ELR (cell line): ENCODE data around the gene CERS6.
"Not testable (repeated sequence)": the region's sequence is repeated elsewhere in the genome, so short reads cannot be mapped to it uniquely, and the experiment has no call there.

ENCODE experiments used
- DNase-seq: peaks from one replicate; pipeline ENCODE4 v3.0.0-alpha.2; 2015; ENCODE audit warnings: low read depth

The CERS6 gene

GRCh38 chr2:168773719-168774521 is 317.8 kb downstream of the CERS6 start:
- DNase-seq, result peak; percentile 84

DNA sequence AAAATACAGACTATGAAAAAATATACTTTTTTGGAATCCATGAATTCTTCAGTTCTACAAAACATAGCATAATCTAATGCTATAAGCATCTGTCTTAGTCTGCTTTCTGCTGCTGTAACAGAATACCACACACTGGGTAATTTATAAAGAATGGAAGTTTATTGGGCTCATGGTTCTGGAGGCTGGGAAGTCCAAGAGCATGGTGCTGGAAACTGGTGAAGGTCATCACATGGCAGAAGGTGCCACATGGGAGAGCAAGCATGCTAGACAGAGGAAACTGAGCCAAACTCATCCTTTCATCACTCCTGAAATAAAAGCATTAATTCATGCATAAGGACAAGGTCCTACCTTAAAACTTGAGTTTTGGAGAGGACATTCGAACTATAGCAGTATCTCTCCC is 319.8 kb downstream of the CERS6 start:
- DNase-seq, result no peak

DNA sequence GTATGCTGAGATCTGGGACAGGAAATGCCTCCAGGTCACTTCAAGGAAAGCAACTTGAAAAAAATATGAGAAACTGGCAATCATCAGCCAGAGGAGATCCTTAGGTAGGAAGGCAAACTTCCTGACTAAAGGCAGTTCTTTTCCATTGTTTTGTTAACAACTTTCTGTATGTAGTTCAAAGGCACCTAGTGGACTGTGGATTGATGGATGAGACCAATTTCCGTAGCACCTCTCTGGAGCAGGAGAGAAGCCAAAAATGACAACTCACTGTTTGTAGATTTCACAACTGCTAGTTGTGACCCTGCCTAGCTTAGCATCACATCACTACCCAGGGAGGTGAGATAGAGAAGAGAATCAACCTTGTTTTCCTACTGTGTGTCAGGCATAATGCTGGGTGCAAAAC is 324.6 kb downstream of the CERS6 start:
- no peak for DNase-seq

- no peak for DNase-seq
Measured at GRCh38 chr2:168781191-168781817, 325.2 kb downstream of the CERS6 start.

GRCh38 chr2:168782271-168782670 is 326.2 kb downstream of the CERS6 start:
- DNase-seq, result no peak

DNA sequence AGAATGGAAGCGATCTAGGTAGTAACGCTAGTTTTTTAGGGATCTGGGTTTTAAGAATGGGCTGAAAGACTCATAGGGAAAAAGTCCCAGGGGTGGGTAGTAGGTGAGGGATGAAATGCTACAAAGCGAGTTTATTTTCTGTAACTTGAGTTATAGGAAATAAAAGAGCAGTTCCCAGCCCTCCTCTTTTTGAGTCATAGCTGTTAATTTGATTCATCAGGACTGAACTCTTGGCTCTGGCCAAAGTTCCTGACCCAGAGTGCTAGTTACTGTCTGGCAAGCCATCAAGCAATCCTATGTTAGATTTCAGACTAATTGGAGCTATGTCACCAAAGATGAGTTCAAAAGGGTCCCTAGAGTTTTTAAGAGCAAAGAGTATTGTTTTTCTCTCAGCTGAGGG is 328.9 kb downstream of the CERS6 start:
- DNase-seq, result no peak

- DNase-seq, result no peak
Measured at GRCh38 chr2:168787098-168787781, 331.2 kb downstream of the CERS6 start.

- DNase-seq, result no peak
Measured at GRCh38 chr2:168787782-168788376, 331.8 kb downstream of the CERS6 start.

DNA sequence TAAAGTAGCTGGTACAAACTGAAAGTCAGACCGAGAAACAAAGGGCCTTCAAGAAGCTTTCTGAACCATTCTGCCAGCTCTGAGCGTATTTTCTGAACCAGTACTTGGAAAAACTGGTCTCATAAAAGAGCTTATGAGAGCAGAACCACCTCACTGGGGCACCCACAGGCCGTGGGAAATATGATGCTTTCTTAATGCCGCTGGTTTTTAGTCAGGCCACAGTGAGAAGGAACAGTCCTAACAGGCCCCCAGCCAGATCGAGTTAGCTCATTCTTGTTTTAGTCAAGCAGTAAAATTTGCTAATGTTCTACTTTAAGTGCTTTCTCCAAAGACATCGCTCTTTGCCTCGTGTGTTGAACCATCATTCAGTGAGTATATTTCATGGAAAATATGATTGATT is 333.7 kb downstream of the CERS6 start:
- DNase-seq, result no peak

GRCh38 chr2:168790226-168790902 is 334.3 kb downstream of the CERS6 start:
- no peak for DNase-seq

GRCh38 chr2:168791140-168791539 is 335.1 kb downstream of the CERS6 start:
- not testable (repeated sequence) for DNase-seq

DNA sequence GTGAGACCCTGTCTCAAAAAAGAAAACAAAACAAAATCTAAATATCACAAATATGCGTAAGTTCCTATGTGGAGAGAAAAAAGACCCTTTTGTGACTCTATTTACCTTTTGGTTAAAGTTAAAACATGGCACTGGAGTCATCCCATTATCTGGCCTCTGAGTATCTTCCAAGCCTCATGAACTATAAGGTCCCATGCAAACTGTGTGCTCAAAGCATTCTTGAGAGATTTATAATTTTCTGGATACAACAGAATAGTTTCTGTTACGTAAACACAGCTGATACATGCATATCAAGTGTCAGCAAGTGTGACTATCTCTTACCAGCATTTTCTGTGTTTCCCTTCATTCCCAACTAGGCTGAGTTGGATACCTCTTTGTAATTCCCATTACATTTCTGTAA is 337.5 kb downstream of the CERS6 start:
- no peak for DNase-seq

GRCh38 chr2:168794968-168795367 is 338.9 kb downstream of the CERS6 start:
- DNase-seq, result no peak

GRCh38 chr2:168796090-168796577 is 340.1 kb downstream of the CERS6 start:
- DNase-seq, result no peak

- DNase-seq, result no peak
Measured at GRCh38 chr2:168796583-168797285, 340.7 kb downstream of the CERS6 start.

GRCh38 chr2:168797286-168797655 is 341.2 kb downstream of the CERS6 start:
- no peak for DNase-seq

GRCh38 chr2:168798076-168798887 is 342.2 kb downstream of the CERS6 start:
- DNase-seq, result no peak

- no peak for DNase-seq
Measured at GRCh38 chr2:168798888-168799410, 342.9 kb downstream of the CERS6 start.

- DNase-seq, result no peak
Measured at GRCh38 chr2:168801471-168801870, 345.4 kb downstream of the CERS6 start.
